ENCODE measurements around the gene TAF6. TPM values are rescaled to one million over a fixed set of nuclear protein-coding genes. Genes with fewer than 3 reads are reported as not detected.
A peak's percentile ranks its signal among the peaks of the same experiment; 100 is the strongest.

Gene TAF6
- total and polyA plus RNA-seq, 2 of the 4 experiments (the other 2 are of a cell fraction): 11.3 to 55.3 TPM

- H3K79me1 ChIP-seq (ENCODE audit: low read depth in 1 of 2, low read length in 2 of 2): peaks cover 11 to 39% of the 10 kb centered on the region in 2 experiments
- peak overlapping the region; percentile 73 for H3K4me3 ChIP-seq (ENCODE audit: insufficient read depth, low read depth, low read length)
- peaks cover 28% of the 10 kb centered on the region for H3K36me3 ChIP-seq (ENCODE audit: control insufficient read depth, insufficient read depth, low read length)
- DNase-seq (peak; percentile 56), ATAC-seq (ENCODE audit: low read depth) (peak; percentile 38)
- H3K23ac ChIP-seq (ENCODE audit: low read depth, low read length): peak overlapping the region; percentile 73
- H2AK9ac ChIP-seq (replicated peaks; ENCODE audit: low read depth, low read length, poor library complexity): peak overlapping the region; percentile 99
- peak overlapping the region; percentile 78 for H2BK5ac ChIP-seq (ENCODE audit: low read depth, low read length, poor library complexity, severe bottlenecking)
- ChIA-PET POLR2A (ENCODE audit: unreplicated experiment) (interaction anchor here (0.6 kb wide), 1 partner anchor 66 kb away, joined by 19 read pairs; the partner anchor contains the start of gene ZKSCAN1), CTCF (no interaction called here)
- H3K4ac ChIP-seq (ENCODE audit: low read depth, low read length): peak overlapping the region; percentile 98
- H4K91ac ChIP-seq (ENCODE audit: insufficient read depth, low read depth, low read length): peak overlapping the region; percentile 93
- H2BK120ac ChIP-seq (ENCODE audit: low read depth, low read length): peak overlapping the region; percentile 66; the same call in 1 of the 2 replicates
- TF ChIP-seq BHLHE40 (IDR thresholded peaks at IDR 0.05; ENCODE audit: low read depth, low read length) (0 out of 2 replicates have a peak, but pooled peaks have one; percentile 10), MAFK (IDR thresholded peaks at IDR 0.05; ENCODE audit: low read depth, low read length) (no peak), RFX5 (IDR thresholded peaks at IDR 0.05; ENCODE audit: low read depth, low read length) (no peak)
- H4K5ac ChIP-seq (ENCODE audit: low read depth, low read length): peak overlapping the region; percentile 56
- peaks cover 2% of the 10 kb centered on the region; the same call in 1 of the 2 replicates for H3K9me3 ChIP-seq (ENCODE audit: control insufficient read depth, insufficient read depth, low read length)
- H3K14ac ChIP-seq (replicated peaks; ENCODE audit: low read depth, low read length): peak overlapping the region; percentile 91
- H3K27ac ChIP-seq (ENCODE audit: insufficient read depth, low read length): peak overlapping the region; percentile 87
- H2BK20ac ChIP-seq (ENCODE audit: low read depth, low read length): no peak overlapping the region
- H4K8ac ChIP-seq (ENCODE audit: low read depth in 2 of 2, low read length in 2 of 2): peak overlapping the region; percentile 36 to 96
- H3K4me2 ChIP-seq (ENCODE audit: low read depth, low read length): peak overlapping the region; percentile 89
- no peaks in the 10 kb centered on the region for H3K27me3 ChIP-seq (ENCODE audit: control insufficient read depth, insufficient read depth, low read length)
- H3K9me1 ChIP-seq (ENCODE audit: insufficient read depth, low read length): peaks cover 9% of the 10 kb centered on the region
- peak overlapping the region; percentile 84; the same call in 1 of the 2 replicates for H2AK5ac ChIP-seq (ENCODE audit: low read depth, low read length)
- peaks cover 21% of the 10 kb centered on the region for H4K20me1 ChIP-seq (ENCODE audit: insufficient read depth, low read length)
- 1% methylated on average over 16 of the region's 34 CpGs; no CpG with 5 or more reads in 1 of the 2 experiments for WGBS, 2 experiments (ENCODE audit: extremely low coverage in 2 of 2, insufficient read length in 1 of 2)
- H3K4me1 ChIP-seq (ENCODE audit: control insufficient read depth, insufficient read depth, low read length): peaks cover 8% of the 10 kb centered on the region
- in situ Hi-C loops (cut with MboI; ENCODE audit: low sequenced_read_pairs) (no loop called here), dilution Hi-C loops (cut with HindIII; ENCODE audit: low sequenced_read_pairs, unreplicated experiment) (no loop called here), intact Hi-C loops (cut with micrococcal nuclease) (loop anchor here (1.0 kb wide), 1 partner anchor 87 kb away; no protein-coding TSS in a partner anchor)
- BruUV-seq (replicated peaks): TSS peak; percentile 55
- H2BK15ac ChIP-seq (ENCODE audit: low read depth, low read length): no peak overlapping the region; the same call in 2 of the 3 replicates
- H2AFZ ChIP-seq (replicated peaks; ENCODE audit: low read length, poor library complexity): peak overlapping the region; percentile 97
- H3K9ac ChIP-seq (ENCODE audit: low read depth, low read length): peak overlapping the region; percentile 87
- H3K56ac ChIP-seq (ENCODE audit: extremely low read depth, insufficient read depth, low read length): peak overlapping the region; percentile 83
- H3K18ac ChIP-seq (ENCODE audit: low read depth, low read length): no peak overlapping the region; the same call in 1 of the 2 replicates
Measured at GRCh38 chr7:100080907-100081534, 38.1 kb downstream of the TAF6 start.
